Omental fat pad (tissue), 4 donors: ENCODE results near the gene PCNA. TPM values are rescaled to one million over a fixed set of nuclear protein-coding genes. Genes with fewer than 3 reads are reported as not detected.

Experiments
- ATAC-seq: fragments of 150-250 bp; one replicate; pipeline ENCODE4 v1.9.1; 2016; ENCODE audit warnings: mild to moderate bottlenecking, moderate library complexity; ENCODE audit not compliant: low FRiP score
- DNase-seq: peaks from one replicate; pipeline ENCODE4 v3.0.0-alpha.2; 2019; ENCODE audit warnings: low spot score
- CTCF ChIP-seq, 3 donors: fragments of 450-650 bp; IDR thresholded peaks; one replicate each; pipeline ENCODE4 v1.5.1; 2016 to 2017; ENCODE audit warnings: antibody characterized with exemption in 3 of 3, mild to moderate bottlenecking in 3 of 3, moderate library complexity in 2 of 3
- total RNA-seq, 4 donors: library from RNA; depleted of rRNA; stranded (reverse); fragments of >200 nt; gene quantifications; one replicate each; pipeline ENCODE4 v1.1.0, GENCODE V29; 2016

The PCNA gene
- total RNA-seq, 4 donors from 2014 or later, result 26.4 to 38.6 (median 30.9) TPM

DNA sequence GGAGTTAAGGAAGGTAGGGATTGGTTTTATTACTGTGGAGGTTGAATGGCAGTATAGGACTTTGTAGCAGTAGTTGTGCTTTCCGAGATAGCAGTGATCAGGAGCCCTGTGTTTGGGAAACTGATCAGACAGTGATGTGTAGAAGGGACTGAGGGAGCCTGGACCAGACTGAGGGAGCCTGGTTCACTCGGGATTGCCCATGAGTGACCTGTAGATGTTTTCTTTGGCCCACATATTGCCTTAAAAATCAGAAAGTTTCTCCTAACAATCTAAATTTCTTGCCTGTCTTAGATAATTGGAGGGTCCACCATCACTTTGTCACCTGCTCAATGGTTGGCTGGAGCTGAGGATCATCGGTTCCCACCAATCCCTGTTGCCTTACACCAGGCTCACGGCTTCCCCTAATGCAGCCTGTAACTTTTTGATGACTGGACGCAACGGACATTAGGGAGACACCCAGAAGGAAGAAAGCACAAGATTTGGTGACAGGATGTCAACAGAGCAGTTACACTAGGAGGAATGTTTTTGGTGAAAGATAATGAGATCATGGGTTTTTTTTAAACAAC, 8.2 kb upstream of the PCNA start:
- no peak for TF ChIP-seq CTCF (IDR thresholded peaks at IDR 0.05)
- no peak for ATAC-seq
- no peak for DNase-seq

GRCh38 chr20:5127204-5127858, 7.6 kb upstream of the PCNA start:
- ATAC-seq (peak; percentile 22), DNase-seq (no peak)
- TF ChIP-seq CTCF (IDR thresholded peaks at IDR 0.05), result no peak

GRCh38 chr20:5126512-5127203, 6.9 kb upstream of the PCNA start, which contains the start of gene CDS2:
CDS2 (plus strand) TSS chr20:5127008; CDS start chr20:5127093, 85 bp downstream.
- ATAC-seq (peak; percentile 98), DNase-seq (peak; percentile 99)
- TF ChIP-seq CTCF (IDR thresholded peaks at IDR 0.05), result no peak

DNA sequence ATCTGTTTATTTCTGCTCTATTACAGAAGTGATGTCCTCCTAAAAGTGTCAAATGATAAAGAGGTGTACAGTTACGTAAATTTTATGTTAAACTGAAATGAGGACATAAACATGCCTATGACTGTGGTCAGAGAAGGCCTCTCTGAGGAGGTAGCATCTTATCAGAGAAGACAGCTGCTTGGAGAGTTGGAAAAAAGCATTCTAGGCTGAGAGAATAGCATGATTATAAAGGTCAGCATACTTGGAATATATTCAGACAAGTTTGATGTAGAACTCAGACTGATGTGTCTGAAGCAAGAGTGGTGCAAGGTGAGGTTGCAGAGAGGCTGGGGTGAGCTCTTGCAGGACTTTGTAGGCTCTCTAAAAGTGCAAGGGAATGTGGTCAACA, 3.1 kb upstream of the PCNA start:
- no peak for TF ChIP-seq CTCF (IDR thresholded peaks at IDR 0.05)
- ATAC-seq (no peak), DNase-seq (no peak)

DNA sequence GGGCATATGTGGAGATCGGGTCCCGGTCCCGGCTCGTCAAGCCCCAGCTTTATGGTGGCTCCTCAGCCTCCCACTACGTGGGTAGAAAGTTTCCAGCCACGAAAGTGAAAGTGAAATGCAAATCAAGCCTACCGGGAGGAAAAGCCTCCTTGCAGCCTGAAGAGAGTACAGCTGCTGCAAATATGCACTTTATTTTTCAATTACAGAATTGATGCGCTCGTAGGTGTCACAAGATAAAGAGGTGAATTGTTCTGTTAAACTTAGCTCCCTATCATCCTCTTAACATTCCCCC, 373 bp upstream of the PCNA start:
- DNase-seq, result no peak
- no peak for ATAC-seq
- no peak for TF ChIP-seq CTCF (IDR thresholded peaks at IDR 0.05)

DNA sequence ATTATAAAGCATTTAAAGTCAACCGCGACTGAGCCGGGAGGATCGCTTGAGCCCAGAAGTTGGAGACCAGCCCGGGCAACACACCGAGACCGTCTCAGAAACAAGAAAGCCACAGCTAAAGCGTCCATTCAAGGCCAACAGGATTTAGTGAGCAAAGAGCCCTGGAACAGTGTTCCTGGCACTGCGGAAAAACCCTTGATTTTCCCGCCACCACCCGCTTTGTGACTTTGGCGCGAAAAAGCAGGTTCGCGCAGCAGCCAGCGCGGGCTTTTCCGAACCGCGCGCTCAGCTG, 669 bp downstream of the PCNA start:
- no peak for ATAC-seq
- no peak for TF ChIP-seq CTCF (IDR thresholded peaks at IDR 0.05)
- DNase-seq, result no peak
